HPDE6-E6E7 (cell line): ENCODE measurements around the gene CD101.

Source experiments
- DNase-seq: peaks from one replicate; pipeline ENCODE4 v3.0.0; 2011; ENCODE audit warnings: missing footprints; ENCODE audit errors: extremely low spot score

Gene CD101

DNA sequence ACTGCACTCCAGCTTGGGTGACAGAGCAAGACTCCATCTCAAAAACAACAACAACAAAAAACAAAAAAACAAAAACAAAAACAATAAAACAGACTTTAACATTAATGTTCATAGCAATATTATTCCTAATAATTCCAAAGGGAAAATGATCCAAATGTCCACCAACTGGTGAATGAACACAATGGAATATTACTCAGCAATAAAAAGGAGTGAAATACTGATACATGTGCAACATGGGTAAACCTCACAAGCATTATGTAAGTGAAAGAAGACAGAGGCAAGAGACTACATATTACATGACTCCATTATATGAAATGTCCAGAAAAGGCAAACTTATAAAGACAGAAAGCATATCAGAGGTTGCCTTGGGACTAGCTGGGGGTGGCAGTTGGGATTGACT is 52.5 kb downstream of the CD101 start:
- no peak for DNase-seq

DNA sequence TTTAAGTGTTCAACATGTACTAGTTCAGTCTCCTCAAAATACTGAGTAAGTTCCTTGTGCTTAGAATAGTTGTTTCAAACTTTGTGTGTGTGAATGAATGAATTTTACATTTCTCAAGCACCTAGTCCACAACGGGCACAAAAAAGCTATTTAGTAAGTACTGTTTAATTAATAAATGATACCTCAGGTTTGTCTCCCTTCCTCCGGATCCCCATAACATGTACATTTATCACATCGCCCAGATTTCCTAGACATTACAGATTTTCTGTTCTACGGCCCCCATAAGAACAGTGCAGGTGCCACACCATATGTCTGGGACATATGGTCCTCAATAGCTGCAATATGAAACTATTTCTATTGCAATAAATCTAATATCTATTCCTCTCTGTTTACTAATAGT is 57.2 kb downstream of the CD101 start:
- DNase-seq: no peak

DNA sequence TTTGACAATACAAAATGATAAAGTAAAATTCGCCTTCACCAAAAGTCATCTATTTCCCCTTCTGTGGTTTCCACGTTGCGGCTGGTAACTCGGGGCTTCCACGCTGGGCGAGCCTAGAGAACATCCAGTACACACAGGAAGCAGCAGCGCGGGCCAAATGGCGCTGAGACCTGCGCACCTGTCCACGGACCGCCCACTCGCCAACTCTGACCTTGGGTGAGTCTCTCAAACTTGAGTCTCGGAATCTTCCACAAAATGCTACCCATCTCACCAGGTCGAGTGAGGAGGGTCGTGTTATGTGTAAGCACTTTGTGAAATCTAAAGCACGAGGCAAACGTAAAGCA is 57.7 kb downstream of the CD101 start:
- no peak for DNase-seq

DNA sequence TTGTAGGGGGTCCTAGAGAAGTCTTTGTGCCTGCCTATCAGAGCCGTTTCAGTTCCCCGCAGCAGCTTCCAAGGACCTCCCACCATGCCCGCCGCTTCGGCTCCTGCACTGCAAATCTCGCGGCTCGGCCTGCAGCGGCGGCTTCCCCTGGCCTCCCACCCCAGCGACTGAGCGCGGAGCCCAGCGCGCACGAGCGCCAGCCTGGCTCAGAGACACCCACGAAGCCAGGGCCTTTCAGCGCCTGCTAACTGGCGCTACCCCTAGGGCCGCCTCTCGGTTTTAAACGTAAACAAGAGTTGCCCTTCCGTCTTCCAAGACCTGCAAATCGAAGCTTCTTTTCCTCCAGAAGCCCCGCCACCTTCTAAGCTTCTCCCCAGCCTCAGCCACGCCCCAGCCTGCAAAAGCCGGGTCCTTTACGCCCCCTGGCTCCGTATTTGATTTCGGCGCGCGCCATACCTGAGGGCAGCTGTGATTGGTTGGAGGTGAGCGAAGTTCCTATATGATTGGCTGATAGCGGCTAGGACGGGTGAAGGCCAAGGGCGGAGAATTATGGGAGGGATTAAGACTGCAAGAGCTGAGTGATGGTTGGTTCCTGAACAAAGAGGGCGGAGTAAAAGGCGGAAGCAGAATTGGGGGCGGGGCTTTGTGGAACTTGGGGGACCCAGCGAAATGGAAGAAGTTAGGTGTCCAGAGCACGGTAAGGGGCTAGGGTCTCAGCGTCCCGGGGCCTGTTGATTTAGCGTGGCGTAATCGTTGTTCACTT is 58.3 kb downstream of the CD101 start, which contains the start of gene TTF2:
Gene TTF2, plus strand, starts transcription at position 649 of the 763 bp plus-strand sequence. Its CDS starts 21 bp downstream, at position 670.
- peak; percentile 99 for DNase-seq

DNA sequence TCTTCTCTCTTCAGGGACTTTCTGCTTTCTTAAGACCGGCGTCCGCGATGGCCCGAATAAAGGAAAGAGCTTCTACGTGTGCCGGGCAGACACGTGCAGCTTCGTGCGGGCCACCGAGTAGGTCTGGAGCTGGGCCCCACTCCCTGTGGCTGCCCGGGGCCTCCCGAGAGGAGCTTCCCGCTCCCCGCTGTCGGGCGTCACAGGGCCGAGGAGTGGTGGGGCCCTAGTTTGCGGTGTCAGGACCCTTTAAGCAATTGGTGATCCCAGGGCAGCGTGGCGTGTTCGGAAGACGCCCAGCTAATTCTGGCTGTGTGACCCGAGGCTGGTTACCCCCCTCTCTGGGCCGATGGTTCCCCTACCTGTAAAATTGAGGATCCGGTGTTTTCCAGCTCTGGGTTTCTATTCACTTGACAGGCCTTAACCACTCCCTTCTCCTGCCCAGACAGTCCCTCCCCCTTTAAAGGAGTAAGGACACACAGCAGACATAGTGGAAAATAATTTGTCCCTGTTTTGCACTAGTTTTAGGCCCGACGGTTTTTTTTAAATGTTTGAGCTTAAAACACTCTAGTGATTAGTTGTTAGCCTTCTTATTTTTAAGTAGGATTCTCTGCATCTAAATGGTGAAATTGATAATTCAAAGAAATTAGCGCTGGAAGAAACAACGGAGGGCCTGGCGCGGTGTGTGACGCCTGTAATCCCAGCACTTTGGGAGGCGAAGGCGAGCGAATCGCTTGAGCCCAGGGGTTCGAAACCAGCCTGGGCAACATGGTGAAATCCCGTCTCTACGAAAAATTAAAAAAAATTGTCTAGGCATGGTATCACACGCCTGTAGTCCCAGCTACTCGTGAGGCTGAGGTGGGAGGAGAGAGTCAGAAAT is 59.1 kb downstream of the CD101 start:
- peak; percentile 73 for DNase-seq

DNA sequence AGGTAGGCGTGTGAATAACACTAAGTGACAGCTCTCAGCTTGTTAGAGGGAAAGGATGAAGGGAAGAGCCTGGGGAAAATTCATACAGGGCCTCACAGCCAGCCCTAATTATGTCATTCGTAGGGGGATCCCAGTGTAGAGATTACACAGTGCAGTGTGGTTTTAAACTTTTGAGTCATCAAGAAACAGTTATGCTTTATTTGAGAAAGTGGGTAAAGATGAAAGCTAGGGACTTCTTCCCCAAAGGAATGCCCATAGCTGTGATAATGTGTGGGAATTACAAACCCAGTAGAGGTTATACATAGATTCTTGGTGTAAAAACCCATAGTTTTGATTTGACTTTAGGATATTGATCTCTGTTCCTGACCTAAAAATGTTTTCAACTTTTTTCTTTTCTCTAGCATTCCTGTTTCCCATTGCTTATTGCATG is 60.4 kb downstream of the CD101 start:
- no peak for DNase-seq

DNA sequence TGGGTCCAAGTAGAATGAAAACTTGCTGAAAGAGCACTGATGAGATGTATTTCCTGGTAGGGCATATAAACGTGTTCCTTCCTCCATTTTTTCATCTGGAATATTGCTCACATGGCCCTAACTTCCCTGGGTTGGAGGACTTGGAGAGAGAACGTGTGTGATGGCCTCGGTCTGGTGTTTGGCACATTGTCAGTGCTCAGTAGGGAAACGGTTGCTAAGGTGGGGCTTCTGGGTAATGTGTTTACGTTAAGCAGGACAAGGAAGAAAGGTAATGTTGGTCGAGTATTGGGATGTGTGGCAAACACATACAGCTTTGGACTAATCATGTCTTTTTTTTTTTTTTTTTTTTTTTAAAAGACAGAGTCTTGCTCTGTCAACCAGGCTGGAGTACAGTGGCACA is 64.8 kb downstream of the CD101 start:
- DNase-seq: no peak

DNA sequence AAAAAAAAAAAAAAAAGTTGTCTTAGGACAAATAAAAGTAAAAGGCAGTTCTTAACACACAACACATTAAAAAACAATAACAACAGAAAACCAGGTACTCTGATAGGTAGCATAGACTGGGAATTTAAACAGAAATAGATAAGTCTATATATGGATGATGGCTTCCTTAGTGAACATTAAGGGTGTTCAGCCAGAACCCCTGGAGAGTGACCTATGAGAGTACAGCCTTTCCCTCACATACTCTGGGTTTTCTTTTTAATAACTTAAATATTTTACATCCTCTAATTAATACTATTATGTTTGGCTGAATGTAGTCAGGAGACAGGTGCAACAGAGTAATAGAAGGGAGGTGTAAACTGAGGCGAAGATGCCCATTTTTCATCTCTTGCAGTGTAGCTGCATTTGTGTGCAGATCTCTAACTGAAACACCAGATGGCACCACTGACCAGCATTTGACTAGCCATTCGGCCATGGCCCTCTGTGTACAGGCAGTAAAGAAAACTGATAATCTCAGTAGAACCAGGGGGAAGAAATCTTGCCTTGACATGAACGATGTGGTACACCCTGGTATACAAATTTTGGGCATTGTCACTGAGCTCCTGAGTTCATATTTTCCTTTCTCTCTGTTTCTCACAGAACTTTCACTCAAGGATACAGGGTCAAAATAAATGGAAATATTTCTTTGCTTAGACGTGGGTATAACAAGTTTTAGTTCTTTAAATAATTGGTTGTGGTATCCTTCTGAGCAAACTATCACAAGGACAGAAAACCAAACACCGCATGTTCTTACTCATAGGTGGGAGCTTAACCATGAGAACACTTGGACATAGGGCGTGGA is 66.2 kb downstream of the CD101 start:
- DNase-seq: peak; percentile 59

DNA sequence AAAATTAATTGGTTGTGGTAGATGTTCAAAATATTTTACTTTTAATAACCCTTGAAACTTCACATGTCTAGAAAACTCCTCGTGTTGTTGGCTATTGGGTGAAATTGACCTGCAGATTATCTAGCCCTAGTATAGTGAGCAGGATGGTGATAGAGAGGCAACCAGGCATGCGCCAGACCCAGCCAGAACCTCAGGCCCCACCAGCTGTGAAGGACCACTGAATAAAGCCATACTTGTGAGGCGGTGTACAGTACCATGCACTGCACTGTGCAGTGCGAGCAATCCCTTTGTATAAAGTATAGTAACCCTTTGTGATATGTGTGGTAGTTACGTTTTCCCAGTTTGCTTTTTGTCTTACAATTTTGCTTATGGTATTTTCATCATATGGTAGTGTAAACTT is 67.0 kb downstream of the CD101 start:
- DNase-seq: no peak

DNA sequence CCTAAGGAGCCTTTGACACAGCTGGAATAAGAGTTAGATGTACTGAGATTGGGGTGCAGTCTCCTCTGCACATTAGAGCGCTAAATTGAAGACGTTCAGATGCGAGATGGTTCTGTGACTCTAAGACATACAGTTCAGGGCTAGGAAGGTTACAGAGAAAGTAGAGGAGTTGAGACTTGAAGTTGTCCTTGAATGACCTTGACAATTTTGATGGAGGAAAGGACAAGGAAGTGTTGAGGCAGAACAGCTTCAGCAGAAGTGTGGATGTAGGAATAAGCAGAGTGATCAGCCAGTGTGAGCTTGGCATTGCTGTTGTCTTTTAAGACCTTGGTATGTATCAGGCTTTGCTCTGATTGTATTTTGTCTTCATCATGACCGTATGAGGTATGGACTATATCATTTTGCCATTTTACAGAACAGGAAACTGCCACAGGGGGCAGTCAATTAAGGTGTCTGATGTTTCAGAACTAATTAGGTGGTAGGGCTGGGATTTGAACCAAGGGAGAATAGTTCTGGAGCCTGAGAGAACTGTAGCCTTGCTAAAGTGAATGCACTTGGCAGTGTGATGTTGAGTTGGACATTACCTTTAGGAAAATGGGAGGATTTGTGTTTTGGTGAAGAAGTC is 67.8 kb downstream of the CD101 start:
- DNase-seq: no peak

DNA sequence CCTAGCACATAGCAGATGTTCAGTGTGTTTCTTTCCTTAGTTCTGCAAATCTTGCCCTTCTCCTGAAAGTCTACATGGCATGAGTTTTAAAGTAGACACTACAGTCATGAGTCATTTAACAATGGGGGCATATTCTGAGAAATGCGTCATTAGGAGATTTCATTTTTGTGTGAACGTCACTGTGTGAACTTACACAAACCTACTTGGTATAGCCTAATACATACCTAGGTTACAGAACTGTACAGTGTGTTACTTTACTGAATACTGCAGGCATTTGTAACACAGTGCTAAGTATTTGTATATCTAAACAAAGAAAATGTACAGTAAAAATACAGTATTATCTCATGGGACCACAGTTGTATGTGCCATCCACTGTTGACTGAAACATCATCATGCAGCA is 68.6 kb downstream of the CD101 start:
- DNase-seq: no peak

DNA sequence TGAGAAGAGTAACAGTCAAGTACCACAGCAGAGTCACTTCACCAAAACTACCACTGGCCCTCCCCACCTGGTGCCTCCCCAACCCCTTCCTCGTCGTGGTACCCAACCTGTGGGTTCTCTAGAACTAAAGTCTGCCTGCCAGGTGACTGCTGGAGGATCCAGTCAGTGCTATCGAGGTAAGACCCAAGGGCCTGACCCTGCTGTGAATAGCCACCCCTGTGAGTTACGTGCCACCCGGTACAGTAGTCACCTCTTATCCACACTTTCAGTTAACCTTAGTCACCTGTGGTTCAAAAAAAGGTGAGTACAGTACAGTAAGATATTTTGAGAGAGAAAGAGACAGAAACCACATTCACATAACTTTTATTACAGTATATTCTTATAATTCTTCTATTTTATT is 75.1 kb downstream of the CD101 start:
- no peak for DNase-seq

DNA sequence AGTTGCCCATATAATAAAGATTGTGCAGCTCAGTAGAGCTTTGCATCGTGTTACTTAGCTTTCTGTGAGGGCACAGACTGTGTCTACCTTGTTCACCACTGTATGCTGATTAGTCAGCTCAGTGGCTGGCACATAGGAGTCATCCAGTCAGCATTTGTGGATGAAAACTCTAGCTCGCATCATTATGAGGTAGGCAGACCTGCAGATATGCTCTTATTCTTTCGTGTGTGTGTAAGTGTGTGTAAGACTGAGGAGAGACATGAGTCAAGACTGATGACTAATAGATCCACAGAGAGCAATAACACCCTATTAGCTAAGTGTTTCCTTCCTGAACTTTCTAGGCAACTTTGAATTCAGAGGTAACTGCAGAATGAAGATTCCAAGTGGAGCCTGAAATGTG is 75.7 kb downstream of the CD101 start:
- peak; percentile 74 for DNase-seq

DNA sequence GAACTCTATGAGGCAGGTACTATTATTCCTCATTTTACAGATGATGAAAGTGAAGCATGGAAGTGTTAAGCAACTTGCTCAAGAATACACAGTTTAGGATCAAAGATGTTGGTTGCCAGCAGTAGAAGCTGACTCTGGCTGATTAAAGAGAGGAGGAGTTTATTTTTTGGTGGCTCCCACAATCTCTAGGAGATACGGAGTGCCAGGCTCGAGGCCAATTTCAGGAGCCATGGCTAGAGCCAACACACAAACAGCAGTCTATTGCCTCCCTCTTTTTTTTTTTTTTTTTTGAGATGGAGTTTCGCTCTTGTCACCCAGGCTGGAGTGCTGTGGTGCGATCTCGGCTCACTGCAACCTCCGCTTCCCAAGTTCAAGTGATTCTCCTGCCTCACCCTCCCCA is 78.2 kb downstream of the CD101 start:
- DNase-seq: no peak

DNA sequence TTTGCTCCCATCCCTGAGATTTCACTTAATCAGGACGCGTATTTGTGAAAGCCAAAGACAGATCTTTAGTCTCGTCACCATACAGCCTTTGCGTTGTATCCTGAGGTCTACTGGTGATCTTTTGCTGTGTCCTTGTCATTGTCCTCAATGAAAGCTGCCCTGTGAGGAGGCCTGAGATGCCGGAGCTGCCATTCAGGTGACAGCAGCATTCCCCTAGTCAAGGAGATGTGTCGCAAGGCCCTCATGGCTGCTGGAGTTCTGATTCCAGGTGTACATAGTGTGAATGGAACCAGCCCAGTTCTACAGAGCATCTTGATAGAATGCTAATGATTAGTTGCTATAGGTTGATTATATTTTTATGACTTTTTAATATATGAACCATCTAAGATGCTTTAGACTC is 82.7 kb downstream of the CD101 start:
- no peak for DNase-seq
